Testis (tissue), 2 donors: ENCODE results near the gene NSMCE3.

ENCODE experiments used
- CTCF ChIP-seq, 3 experiments: fragments of 450-650 bp in 2 of 3; fragments of 200-600 bp in 1 of 3; sonication (generic) in 1 of 3; IDR thresholded peaks; one replicate each; pipeline ENCODE4 v1.5.1; 2016 to 2019; ENCODE audit warnings: antibody characterized with exemption in 3 of 3, mild to moderate bottlenecking in 2 of 3, moderate library complexity in 1 of 3
- POLR2A ChIP-seq: fragments of 450-650 bp; IDR thresholded peaks from one replicate; pipeline ENCODE4 v1.6.1; 2017; ENCODE audit warnings: antibody characterized with exemption, mild to moderate bottlenecking, moderate library complexity

- TF ChIP-seq CTCF (IDR thresholded peaks at IDR 0.05), result no peak
- TF ChIP-seq POLR2A, result no peak
These were observed 46.0 kb downstream of the NSMCE3 start for GRCh38 chr15:29223640-29224039.
